Measurements from ENCODE around the gene GPX3. TPM values are rescaled to one million over a fixed set of nuclear protein-coding genes. Genes with fewer than 3 reads are reported as not detected.

The GPX3 gene
- total and polyA plus RNA-seq, 9 of the 15 experiments (the other 6 are each of a cell fraction or from before 2014, with no cell fraction given) = 0.25 to 0.86 TPM; not detected in 7

DNA sequence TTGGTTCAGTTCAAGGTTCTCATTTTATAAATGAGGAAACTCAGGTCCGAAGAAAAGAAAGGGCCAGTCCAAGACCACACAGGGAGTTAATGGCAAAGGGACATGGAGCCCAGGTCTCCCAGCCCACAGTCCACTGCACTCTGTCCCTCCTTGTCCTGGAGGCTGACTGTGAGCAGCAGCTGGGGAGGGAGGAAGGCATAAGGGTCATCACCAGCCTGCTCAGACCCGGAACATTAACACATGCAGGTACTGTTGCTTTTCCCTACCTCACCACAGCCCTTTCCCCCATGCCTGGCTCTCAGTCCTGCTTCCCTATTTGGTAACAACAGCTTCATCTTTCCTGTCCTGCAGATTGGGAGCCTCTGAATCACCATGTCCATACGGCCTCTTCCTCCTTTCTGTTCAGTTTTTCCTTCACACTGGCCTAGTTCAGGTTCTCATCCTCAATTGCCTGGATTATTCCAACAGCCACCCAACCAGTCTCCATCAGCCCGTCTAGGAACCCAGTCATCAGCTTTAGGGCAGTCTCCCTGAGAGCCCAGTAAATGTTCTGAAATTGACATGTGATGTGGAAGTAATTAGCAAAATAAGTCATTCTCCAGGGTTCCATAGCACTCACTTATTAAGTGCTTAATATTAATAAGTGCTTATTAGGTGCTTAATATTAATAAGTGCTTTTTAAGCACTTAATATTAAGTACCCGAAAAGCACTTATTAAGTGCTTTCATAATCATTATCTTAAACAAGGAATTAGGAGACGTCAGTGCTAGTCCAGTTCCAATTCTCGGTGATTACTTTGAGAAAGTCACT lies 4.3 kb downstream of the GPX3 start (continued):
- TF ChIP-seq, protein P1, sequence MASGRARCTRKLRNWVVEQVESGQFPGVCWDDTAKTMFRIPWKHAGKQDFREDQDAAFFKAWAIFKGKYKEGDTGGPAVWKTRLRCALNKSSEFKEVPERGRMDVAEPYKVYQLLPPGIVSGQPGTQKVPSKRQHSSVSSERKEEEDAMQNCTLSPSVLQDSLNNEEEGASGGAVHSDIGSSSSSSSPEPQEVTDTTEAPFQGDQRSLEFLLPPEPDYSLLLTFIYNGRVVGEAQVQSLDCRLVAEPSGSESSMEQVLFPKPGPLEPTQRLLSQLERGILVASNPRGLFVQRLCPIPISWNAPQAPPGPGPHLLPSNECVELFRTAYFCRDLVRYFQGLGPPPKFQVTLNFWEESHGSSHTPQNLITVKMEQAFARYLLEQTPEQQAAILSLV (tag; IDR thresholded peaks at IDR 0.05) = no peak
- no peak for TF ChIP-seq KLF16 (IDR thresholded peaks at IDR 0.05)
- no peak for TF ChIP-seq ZNF561 (CRISPR knock-in tag; conservative IDR thresholded peaks at IDR 0.05)
- TF ChIP-seq, protein P2, sequence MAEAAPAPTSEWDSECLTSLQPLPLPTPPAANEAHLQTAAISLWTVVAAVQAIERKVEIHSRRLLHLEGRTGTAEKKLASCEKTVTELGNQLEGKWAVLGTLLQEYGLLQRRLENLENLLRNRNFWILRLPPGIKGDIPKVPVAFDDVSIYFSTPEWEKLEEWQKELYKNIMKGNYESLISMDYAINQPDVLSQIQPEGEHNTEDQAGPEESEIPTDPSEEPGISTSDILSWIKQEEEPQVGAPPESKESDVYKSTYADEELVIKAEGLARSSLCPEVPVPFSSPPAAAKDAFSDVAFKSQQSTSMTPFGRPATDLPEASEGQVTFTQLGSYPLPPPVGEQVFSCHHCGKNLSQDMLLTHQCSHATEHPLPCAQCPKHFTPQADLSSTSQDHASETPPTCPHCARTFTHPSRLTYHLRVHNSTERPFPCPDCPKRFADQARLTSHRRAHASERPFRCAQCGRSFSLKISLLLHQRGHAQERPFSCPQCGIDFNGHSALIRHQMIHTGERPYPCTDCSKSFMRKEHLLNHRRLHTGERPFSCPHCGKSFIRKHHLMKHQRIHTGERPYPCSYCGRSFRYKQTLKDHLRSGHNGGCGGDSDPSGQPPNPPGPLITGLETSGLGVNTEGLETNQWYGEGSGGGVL (CRISPR knock-in tag; IDR thresholded peaks at IDR 0.05) = no peak
- TF ChIP-seq NR2C1 (IDR thresholded peaks at IDR 0.05) = no peak
- TF ChIP-seq NR2C1 (tag; IDR thresholded peaks at IDR 0.05) = no peak
- no peak for TF ChIP-seq NR1H2 (CRISPR knock-in tag; IDR thresholded peaks at IDR 0.05)
- TF ChIP-seq ZNF75A (CRISPR knock-in tag; IDR thresholded peaks at IDR 0.05) = no peak
- no peak; a peak in 1 of 4 replicates for TF ChIP-seq RAD21 (CRISPR knock-in tag; conservative IDR thresholded peaks at IDR 0.05 in 1 of 2, IDR thresholded peaks at IDR 0.05 in 1 of 2)
- no peak for TF ChIP-seq JUN (IDR thresholded peaks at IDR 0.05; ENCODE audit: borderline replicate concordance, low read depth, low read length)
- no peak for TF ChIP-seq JUN (CRISPR knock-in tag; IDR thresholded peaks at IDR 0.05; ENCODE audit: borderline replicate concordance)
- no peak for TF ChIP-seq CREB1 (IDR thresholded peaks at IDR 0.05)
- TF ChIP-seq CREB1 (CRISPR knock-in tag; IDR thresholded peaks at IDR 0.05) = peak; percentile 75
- TF ChIP-seq, protein P3, sequence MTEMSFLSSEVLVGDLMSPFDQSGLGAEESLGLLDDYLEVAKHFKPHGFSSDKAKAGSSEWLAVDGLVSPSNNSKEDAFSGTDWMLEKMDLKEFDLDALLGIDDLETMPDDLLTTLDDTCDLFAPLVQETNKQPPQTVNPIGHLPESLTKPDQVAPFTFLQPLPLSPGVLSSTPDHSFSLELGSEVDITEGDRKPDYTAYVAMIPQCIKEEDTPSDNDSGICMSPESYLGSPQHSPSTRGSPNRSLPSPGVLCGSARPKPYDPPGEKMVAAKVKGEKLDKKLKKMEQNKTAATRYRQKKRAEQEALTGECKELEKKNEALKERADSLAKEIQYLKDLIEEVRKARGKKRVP (CRISPR knock-in tag; IDR thresholded peaks at IDR 0.05) = no peak
- no peak for TF ChIP-seq ETV6 (IDR thresholded peaks at IDR 0.05; ENCODE audit: borderline replicate concordance in 1 of 2, low read depth in 2 of 2, low read length in 1 of 2)
- TF ChIP-seq ETV6 (CRISPR knock-in tag; IDR thresholded peaks at IDR 0.05; ENCODE audit: borderline replicate concordance) = peak; percentile 98; the same call in 1 of the 2 replicates
- TF ChIP-seq, protein P4, sequence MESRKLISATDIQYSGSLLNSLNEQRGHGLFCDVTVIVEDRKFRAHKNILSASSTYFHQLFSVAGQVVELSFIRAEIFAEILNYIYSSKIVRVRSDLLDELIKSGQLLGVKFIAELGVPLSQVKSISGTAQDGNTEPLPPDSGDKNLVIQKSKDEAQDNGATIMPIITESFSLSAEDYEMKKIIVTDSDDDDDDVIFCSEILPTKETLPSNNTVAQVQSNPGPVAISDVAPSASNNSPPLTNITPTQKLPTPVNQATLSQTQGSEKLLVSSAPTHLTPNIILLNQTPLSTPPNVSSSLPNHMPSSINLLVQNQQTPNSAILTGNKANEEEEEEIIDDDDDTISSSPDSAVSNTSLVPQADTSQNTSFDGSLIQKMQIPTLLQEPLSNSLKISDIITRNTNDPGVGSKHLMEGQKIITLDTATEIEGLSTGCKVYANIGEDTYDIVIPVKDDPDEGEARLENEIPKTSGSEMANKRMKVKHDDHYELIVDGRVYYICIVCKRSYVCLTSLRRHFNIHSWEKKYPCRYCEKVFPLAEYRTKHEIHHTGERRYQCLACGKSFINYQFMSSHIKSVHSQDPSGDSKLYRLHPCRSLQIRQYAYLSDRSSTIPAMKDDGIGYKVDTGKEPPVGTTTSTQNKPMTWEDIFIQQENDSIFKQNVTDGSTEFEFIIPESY (CRISPR knock-in tag; IDR thresholded peaks at IDR 0.05) = peak; percentile 92

All from K562 (cell line).